Caki2 (cell line): ENCODE measurements around the gene ADAM22. TPM values are rescaled to one million over a fixed set of nuclear protein-coding genes. Genes with fewer than 3 reads are reported as not detected.

Experiments
- DNase-seq: peaks from one replicate; pipeline ENCODE4 v3.0.0-alpha.2; 2015; ENCODE audit warnings: low read depth
- in situ Hi-C: cut with HindIII; loops from 2 replicates; pipeline ENCODE4 v1.10.0; 2016; ENCODE audit warnings: low sequenced_read_pairs, low pct_unique_long_range_greater_than_20kb, mixed read lengths
- total RNA-seq: library from RNA; depleted of rRNA; stranded (reverse); fragments of >200 nt; shearing (Covaris generic); gene quantifications from 2 replicates; pipeline ENCODE4 v1.2.3, GENCODE V29; 2014; ENCODE audit warnings: low replicate concordance; rRNA removed

ADAM22 gene
- total RNA-seq, 1 experiment from 2014 or later = 0.37 TPM

DNA sequence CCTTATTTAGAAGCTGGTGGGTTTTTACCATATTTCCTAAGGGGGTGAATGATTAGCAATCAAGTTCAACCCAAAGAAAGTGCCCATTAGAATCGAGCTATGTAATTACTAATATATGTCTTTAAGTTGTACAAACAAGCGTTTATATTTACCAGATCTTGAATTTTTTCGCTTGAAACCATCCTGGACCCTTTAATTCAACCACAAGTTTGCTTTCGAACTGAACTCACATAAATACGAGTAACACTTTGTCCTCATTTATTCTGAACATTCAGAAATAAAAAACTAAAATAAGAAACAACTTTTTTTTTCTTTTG lies 284.3 kb downstream of the ADAM22 start:
- DNase-seq = no peak
- in situ Hi-C loops = no loop called here

GRCh38 chr7:88218836-88219605 lies 285.0 kb downstream of the ADAM22 start:
- peak; percentile 47 for DNase-seq
- in situ Hi-C loops = no loop called here

GRCh38 chr7:88219781-88220747 lies 286.0 kb downstream of the ADAM22 start, which contains the start of gene SRI:
TSS of gene SRI (minus strand) at chr7:88220038. CDS start at chr7:88220026, 12 bp downstream.
- in situ Hi-C loops = no loop called here
- DNase-seq = peak; percentile 85

GRCh38 chr7:88223265-88223664 lies 289.2 kb downstream of the ADAM22 start:
- no peak for DNase-seq
- in situ Hi-C loops = no loop called here

DNA sequence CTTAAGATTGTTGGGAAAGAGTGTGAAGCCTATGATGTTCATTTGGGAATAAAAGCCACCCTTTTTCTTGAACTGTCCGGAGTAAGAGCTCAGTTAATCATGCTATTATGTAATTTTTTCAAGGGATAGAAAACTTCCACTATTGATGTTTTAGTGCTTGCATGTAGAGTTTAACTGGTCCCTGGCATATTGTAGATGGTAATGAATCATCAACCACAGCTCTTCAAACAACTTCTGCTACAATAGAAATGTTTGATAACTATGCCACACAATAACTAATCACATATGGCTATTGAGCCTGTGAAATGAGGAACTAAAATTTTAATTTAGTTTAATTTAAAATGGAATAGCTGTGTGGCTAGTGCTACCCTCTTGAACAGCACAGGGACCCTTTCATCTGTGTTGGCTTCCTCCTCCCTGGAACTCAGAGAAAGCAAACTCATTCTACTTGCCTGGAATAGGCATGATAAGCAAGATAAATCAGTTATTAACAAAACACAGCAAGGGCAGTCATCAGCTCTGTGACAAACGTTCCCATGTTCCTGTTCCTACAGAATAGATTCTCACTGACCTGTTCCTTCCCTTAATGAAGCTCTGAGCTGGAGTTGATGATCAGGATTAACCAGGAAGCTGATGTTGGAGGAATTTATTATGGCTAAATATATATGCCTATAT lies 290.7 kb downstream of the ADAM22 start:
- in situ Hi-C loops = no loop called here
- DNase-seq = peak; percentile 69

- in situ Hi-C loops = no loop called here
- no peak for DNase-seq
These were observed 292.1 kb downstream of the ADAM22 start for GRCh38 chr7:88226201-88226600.

- in situ Hi-C loops = no loop called here
- peak; percentile 98 for DNase-seq
These were observed 292.9 kb downstream of the ADAM22 start for GRCh38 chr7:88226886-88227516.

DNA sequence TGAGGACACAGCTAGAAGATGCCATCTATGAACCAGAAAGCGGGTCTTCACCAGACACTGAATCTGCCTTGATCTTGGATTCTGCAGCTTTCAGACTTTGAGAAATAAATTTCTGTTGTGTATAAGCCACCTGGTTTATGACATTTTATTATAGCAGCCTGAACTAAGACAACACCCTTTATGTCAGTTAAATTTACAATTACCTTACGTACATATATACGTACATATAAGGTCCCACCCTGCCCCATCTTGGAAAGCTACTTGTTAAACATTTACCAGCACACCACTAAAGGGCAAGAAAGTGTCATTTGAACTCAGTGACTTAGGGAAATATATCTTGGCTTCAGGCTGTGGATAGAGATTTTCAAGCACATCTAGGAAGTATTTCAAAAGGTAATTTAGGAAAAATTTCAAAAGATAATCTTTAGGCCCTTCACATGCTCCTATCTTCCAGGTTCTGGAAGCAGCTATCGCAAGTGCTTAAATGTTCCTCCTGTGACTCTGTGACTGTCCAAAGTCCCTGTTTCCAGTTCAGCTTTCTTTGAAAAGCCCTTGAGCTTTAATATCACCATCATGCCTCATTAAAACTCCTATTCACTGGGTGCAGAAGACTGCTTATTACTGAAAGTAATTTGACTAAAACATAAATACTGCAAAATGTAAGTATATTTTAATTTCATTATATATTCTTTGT lies 295.4 kb downstream of the ADAM22 start:
- no peak for DNase-seq
- in situ Hi-C loops = no loop called here

GRCh38 chr7:88230646-88231045 lies 296.6 kb downstream of the ADAM22 start:
- DNase-seq = no peak
- in situ Hi-C loops = no loop called here

DNA sequence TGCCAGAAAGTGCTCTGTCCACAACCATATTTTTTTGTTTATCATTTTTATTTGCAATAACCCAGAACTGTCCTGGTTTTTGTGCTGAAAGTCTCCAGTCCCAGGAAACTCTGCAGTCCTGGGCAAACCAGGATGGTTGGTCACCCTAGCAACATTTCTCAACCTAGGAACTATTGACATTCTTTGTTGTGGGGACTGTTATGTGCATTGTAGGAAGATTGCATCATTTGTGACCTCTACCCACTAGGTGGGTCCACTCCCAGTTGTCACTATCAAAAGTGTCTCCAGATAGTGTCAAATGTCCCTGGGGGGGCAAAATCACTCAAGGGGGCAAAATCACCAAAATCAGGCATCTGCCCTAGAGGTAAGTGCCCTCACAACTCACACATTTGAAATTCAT lies 299.8 kb downstream of the ADAM22 start:
- in situ Hi-C loops = no loop called here
- DNase-seq = no peak

DNA sequence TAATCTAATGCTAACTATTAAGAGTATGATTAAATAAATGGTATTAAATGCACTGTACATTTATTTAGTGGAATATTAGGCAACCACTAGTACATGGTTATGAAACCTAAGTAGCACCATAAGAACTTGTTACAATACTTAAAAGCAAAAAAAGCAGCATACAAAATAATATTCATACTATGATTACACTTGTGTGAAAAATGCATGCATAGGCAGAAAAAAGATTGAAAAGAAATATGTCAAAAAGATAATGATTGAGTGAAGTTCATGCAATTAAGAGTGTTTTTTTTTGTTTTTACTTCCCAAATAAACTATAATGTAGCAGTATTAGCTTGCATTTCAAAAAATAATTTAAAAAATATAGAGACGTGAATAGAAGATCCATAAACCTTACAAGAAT lies 305.8 kb downstream of the ADAM22 start:
- in situ Hi-C loops = no loop called here
- no peak for DNase-seq

- in situ Hi-C loops = no loop called here
- DNase-seq = peak; percentile 79
These were observed 309.4 kb downstream of the ADAM22 start for GRCh38 chr7:88243345-88243909.

DNA sequence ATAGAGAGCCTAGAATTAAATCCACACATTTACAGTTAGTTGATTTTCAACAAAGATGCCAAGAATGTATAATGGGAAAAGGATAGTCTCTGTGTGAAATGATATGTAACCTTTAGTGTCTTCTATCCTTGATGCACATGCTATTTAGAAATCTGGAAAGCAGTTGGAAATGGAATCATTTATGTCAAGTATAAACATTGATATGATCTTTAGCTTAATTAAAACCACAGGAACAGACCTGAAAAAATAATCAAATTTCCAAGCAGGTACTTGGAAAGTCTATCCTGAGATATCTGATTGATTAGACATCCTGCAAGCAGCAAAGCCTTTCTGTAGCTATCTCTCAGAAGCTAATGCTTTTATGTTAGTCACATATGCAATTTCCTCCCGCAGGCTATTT lies 310.2 kb downstream of the ADAM22 start:
- in situ Hi-C loops = no loop called here
- no peak for DNase-seq

Other genes with a start within 250 kb of the ADAM22 start
- 7.4 and 15.3 TPM in 2 replicates for gene SLC25A40, start 57.9 kb upstream of the ADAM22 start, total RNA-seq
- 27.4 and 63.2 TPM in 2 replicates for gene DBF4, start 57.8 kb upstream of the ADAM22 start, total RNA-seq